ENCODE results near the gene PLEKHA7. TPM values are rescaled to one million over a fixed set of nuclear protein-coding genes. Genes with fewer than 3 reads are reported as not detected.

The PLEKHA7 gene
- total RNA-seq, 3 donors from 2014 or later: 9.8 to 54.6 (median 36.7) TPM

DNA sequence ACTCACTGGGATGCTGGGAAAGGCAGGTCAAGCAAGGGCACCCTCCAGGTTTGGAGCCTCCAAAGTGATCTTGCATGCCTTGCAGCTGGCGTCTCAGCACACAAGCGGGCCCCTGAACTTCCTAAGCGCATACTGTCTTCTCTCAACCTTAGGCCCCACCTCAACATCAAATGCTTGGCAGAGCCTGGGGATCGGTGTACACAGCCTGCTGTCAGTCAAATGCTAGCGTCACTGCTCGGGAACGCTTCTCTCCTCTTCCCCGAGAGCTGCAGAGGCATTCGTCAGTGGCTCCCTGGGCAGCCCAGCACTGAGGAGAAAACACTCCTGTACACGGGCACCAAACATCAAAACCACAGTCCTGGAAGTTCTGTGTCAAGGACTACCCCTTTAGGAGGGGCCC, 150.8 kb downstream of the PLEKHA7 start:
- no peak for DNase-seq (ENCODE audit: low spot score in 2 of 2)
- Histone ChIP-seq H3K27ac (no peak overlapping the region), H3K4me1 (peaks cover 0 to 8% of the 10 kb centered on the region in 2 donors), H3K9me3 (no peaks in the 10 kb centered on the region), H3K4me3 (no peak overlapping the region), H3K27me3 (no peaks in the 10 kb centered on the region), H3K36me3 (no peaks in the 10 kb centered on the region)
- TF ChIP-seq POLR2AphosphoS5 (IDR thresholded peaks at IDR 0.05) (no peak), POLR2A (IDR thresholded peaks at IDR 0.05) (no peak)
- TF ChIP-seq, protein P1, sequence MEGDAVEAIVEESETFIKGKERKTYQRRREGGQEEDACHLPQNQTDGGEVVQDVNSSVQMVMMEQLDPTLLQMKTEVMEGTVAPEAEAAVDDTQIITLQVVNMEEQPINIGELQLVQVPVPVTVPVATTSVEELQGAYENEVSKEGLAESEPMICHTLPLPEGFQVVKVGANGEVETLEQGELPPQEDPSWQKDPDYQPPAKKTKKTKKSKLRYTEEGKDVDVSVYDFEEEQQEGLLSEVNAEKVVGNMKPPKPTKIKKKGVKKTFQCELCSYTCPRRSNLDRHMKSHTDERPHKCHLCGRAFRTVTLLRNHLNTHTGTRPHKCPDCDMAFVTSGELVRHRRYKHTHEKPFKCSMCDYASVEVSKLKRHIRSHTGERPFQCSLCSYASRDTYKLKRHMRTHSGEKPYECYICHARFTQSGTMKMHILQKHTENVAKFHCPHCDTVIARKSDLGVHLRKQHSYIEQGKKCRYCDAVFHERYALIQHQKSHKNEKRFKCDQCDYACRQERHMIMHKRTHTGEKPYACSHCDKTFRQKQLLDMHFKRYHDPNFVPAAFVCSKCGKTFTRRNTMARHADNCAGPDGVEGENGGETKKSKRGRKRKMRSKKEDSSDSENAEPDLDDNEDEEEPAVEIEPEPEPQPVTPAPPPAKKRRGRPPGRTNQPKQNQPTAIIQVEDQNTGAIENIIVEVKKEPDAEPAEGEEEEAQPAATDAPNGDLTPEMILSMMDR (IDR thresholded peaks at IDR 0.05): no peak
- intact Hi-C loops (cut with DNase I; ENCODE audit: low total_unique reads): no loop called here

DNA sequence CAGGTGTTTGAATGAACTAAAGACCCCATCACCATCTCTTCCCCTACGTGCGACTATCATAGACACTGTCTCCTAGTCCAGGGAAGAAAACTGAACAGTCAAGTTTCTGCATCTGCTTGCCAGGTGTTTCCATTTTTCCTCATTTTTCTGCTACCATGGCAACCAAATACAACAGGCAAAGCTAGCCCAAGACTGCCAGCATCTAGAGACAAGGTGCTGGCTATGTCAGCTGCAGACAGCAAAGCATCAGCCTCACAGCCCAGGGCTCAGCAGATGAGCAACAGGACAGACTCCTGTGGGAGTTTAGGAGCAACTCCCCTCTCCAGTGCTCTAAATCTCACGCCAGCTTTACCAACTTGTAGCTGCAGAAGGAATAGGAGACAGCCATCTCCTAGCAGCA, 151.5 kb downstream of the PLEKHA7 start:
- Histone ChIP-seq H3K27ac (peak overlapping the region; percentile 51 to 58), H3K36me3 (no peaks in the 10 kb centered on the region), H3K27me3 (no peaks in the 10 kb centered on the region), H3K4me1 (peaks cover 0 to 8% of the 10 kb centered on the region in 2 donors), H3K9me3 (no peaks in the 10 kb centered on the region), H3K4me3 (no peak overlapping the region)
- TF ChIP-seq, protein P1 (IDR thresholded peaks at IDR 0.05): no peak
- no peak for TF ChIP-seq POLR2AphosphoS5 (IDR thresholded peaks at IDR 0.05)
- TF ChIP-seq POLR2A (IDR thresholded peaks at IDR 0.05): no peak
- DNase-seq (ENCODE audit: low spot score in 2 of 2): no peak
- intact Hi-C loops (cut with DNase I; ENCODE audit: low total_unique reads): no loop called here

DNA sequence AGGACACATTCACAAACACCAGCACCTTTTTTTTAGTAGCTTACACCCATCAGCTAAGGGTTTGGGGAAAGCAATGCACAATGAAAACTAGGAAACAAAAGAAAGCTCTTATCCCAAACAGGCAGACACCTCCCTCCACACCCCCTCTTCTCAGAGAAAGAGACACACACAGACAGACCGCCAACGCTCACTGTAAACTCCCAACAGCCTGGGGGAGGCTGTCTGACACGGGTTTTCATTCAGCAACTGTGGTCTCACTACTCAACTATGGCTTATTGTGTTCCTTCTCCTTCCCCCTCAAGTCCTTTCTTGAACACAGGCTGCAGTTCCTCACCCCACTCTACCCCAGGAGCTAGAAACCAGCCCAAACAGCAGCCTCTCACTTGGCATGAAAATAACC, 152.4 kb downstream of the PLEKHA7 start:
- no peaks in the 10 kb centered on the region for H3K36me3 ChIP-seq
- DNase-seq (ENCODE audit: low spot score in 2 of 2): no peak
- H3K27me3 ChIP-seq: no peaks in the 10 kb centered on the region
- intact Hi-C loops (cut with DNase I; ENCODE audit: low total_unique reads): no loop called here
- TF ChIP-seq POLR2AphosphoS5 (IDR thresholded peaks at IDR 0.05): no peak
- TF ChIP-seq POLR2A (IDR thresholded peaks at IDR 0.05): no peak
- TF ChIP-seq, protein P1 (IDR thresholded peaks at IDR 0.05): no peak
- H3K4me3 ChIP-seq: no peak overlapping the region
- peaks cover 0 to 8% of the 10 kb centered on the region in 2 donors for H3K4me1 ChIP-seq
- H3K27ac ChIP-seq: peak overlapping the region; percentile 51 to 58
- H3K9me3 ChIP-seq: no peaks in the 10 kb centered on the region

DNA sequence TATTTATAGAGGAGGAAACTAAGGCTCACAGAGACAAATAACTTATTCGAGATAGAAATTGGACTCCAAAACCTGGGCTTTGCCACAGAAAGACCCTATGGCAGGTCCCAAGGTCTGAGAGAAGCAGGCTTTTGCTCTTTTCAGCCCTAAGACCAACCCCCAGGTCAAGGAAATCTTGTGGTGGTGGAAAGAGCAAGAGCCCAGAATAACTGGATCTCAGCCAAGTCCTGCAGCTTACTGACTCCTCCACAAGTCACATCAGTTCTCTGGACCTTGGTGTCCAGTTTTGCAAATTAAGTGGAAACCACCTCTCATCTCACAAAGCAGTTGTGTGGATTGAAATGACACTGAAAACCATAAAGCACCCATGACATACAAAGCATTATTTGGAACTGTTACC, 153.6 kb downstream of the PLEKHA7 start:
- TF ChIP-seq, protein P1 (IDR thresholded peaks at IDR 0.05): no peak
- TF ChIP-seq POLR2AphosphoS5 (IDR thresholded peaks at IDR 0.05) (no peak), POLR2A (IDR thresholded peaks at IDR 0.05) (no peak)
- Histone ChIP-seq H3K36me3 (no peaks in the 10 kb centered on the region), H3K9me3 (no peaks in the 10 kb centered on the region), H3K27me3 (no peaks in the 10 kb centered on the region), H3K4me1 (peaks cover 0 to 8% of the 10 kb centered on the region in 2 donors), H3K27ac (no peak overlapping the region), H3K4me3 (no peak overlapping the region)
- intact Hi-C loops (cut with DNase I; ENCODE audit: low total_unique reads): no loop called here
- no peak for DNase-seq (ENCODE audit: low spot score in 2 of 2)

DNA sequence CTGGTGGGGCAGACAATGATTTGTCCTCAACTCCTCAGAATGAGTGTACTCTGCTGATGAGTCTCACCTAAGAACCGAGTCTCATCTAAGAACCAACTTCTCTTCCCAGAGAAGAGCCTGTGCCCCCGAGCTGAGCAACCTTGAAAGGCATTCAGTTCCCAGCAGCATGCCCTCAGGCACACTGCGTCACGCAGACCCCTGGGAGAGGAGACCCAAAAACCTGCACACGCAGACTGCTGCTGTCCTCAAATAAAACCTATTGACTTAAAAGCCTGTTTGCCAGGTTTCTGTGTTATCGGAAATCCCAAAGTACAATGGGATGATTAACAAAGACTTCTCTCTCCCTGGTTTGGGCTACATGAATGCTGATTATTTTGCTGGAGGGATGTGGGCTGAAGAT, 154.6 kb downstream of the PLEKHA7 start:
- Histone ChIP-seq H3K4me1 (peaks cover 0 to 8% of the 10 kb centered on the region in 2 donors), H3K27me3 (no peaks in the 10 kb centered on the region), H3K4me3 (no peak overlapping the region), H3K9me3 (no peaks in the 10 kb centered on the region), H3K36me3 (no peaks in the 10 kb centered on the region), H3K27ac (peak overlapping the region; percentile 11 to 43)
- TF ChIP-seq, protein P1 (IDR thresholded peaks at IDR 0.05): no peak
- no peak for TF ChIP-seq POLR2AphosphoS5 (IDR thresholded peaks at IDR 0.05)
- no peak for TF ChIP-seq POLR2A (IDR thresholded peaks at IDR 0.05)
- intact Hi-C loops (cut with DNase I; ENCODE audit: low total_unique reads): no loop called here
- no peak for DNase-seq (ENCODE audit: low spot score in 2 of 2)

All from breast epithelium (tissue), 4 donors.